Glomerular visceral epithelial cell (primary cell): Measurements from ENCODE around the gene RNF150.
"Not testable (repeated sequence)": the region's sequence is repeated elsewhere in the genome, so short reads cannot be mapped to it uniquely, and the experiment has no call there.

Experiments used
- DNase-seq: peaks from one replicate; pipeline ENCODE4 v3.0.0-alpha.2; 2016; ENCODE audit errors: extremely low spot score

RNF150 gene

GRCh38 chr4:141133146-141133998, at the start of gene RNF150:
Gene RNF150, minus strand, starts transcription at chr4:141133469.
- DNase-seq = peak; percentile 90

DNA sequence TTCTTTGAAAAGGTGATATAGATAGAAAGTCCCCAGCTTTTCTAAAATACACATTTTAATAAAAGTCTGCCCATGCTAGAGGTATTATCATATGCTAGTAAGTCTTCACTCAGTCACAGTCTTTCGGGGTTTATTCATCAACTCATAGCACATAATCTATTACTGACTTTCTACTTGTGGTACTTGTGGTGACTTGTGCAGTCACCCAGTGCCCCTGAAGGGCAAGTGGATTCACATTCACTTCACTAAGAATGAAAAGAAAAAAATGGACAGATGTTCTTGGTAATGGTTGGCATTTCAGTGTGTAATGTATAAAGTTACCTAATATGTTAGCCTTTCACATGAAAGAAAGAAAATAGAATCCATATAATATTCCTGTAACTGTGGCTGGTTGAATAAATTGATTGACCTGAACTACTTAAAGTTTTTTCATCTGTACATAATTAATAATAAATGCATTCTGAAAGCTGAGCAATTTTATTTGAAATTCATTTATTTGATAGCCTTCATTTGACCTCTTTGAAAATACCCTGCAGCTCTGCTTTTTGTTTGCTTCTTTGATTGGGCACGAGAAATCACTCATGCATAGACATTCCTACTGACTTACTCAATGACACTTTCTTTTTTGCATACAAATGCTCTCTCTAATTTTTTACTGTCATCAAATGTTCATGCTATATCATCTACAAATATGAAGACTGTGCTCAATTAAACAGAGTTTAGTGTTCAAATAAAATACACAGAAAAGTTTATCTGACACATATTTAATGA, 47.9 kb upstream of the RNF150 start:
- peak; percentile 85 for DNase-seq

- DNase-seq = no peak
These were observed 46.5 kb upstream of the RNF150 start for GRCh38 chr4:141179474-141180373.

DNA sequence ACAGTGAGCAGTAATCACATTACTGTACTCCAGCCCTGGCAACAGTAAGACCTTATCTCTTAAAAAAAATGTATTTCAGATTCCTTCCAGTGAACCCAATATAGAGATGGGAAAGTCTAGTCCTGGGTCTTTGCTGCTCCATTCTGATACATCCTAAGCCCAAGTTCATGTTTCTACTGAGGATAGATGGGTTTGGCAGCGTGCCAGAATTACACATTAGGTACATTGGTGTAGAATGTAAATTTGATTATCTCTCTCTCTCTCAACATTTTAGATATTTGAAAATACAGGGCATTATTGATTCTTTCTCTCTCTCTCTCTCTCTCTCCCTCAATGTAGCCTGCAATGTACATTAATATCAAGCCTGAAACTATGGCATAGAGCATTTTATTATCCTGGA, 43.9 kb upstream of the RNF150 start:
- no peak for DNase-seq

GRCh38 chr4:141174457-141174856, 41.2 kb upstream of the RNF150 start:
- no peak for DNase-seq

DNA sequence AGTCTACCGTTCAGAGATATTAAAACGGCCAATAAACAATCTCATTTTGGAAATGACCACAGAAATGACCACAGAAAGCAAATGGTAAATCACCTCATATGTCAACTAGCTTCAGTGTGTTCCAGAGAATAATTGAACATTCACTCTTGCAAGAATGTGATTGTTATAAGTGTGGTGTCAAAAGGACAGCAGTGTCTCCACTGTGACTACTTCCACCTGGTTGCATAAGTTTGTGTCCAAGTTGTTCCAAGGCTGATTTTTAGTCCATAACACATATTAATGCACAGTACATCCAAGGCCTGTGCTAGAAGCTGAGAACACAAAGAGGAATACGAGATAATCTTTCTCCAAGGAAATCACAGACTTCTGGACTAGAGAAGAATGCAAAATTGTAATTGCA, 37.4 kb upstream of the RNF150 start:
- no peak for DNase-seq

GRCh38 chr4:141169391-141169790, 36.1 kb upstream of the RNF150 start:
- peak; percentile 18 for DNase-seq

DNA sequence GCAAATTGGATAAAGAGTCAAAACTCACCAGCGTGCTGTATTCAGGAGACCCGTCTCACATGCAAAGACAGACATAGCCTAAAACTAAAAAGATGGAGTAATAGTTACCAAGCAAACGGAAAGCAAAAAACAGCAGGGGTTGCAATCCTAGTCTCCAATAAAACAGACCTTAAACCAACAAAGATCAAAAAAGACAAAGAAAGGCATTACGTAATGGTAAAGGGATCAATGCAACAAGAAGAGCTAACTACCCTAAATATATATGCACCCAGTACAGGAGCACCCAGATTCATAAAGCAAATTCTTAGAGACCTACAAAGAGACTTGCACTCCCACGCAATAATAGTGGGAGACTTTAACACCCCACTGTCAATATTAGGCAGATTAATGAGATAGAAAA, 31.7 kb upstream of the RNF150 start:
- not testable (repeated sequence) for DNase-seq

- DNase-seq = no peak
These were observed 25.8 kb upstream of the RNF150 start for GRCh38 chr4:141159027-141159426.

- peak; percentile 38 for DNase-seq
These were observed 24.9 kb upstream of the RNF150 start for GRCh38 chr4:141158219-141158618.

DNA sequence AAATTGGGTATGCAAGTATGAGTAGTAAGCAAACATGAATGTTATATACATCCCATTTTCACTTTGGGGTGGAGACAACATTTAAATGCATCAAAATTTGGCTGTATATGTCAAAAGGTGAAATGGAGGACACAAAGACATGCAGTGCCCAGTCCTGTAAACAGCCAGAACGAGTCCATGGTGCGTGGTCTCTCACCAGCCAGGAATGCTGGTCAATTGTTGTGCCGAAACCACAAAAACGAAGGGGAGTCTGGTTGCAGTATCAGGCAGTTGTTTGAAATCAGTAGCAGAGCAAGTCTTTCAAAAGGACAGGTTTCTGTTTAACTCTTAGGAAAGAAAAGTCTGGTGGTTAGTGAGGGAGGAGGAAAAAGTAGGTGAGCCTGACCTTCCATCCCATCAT, 22.3 kb upstream of the RNF150 start:
- DNase-seq = peak; percentile 28

DNA sequence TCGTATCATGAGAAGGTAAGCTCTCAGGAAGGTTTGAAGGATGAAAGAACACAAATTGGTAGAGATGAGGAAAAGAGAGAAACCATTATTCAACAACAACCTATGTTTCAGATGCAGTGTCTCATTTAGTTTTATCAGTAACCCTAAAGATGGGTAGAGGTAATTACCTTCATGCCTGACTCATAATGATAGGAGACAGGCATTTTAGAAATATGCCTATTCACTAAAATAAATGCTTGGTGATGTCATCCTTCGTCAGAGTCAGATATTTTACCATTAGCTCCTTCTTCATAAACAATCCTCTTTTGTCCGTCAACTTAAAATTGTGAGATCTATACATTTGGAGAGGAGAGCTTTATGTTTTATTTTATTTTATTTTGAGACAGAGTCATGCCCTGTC, 21.5 kb upstream of the RNF150 start:
- DNase-seq = no peak

DNA sequence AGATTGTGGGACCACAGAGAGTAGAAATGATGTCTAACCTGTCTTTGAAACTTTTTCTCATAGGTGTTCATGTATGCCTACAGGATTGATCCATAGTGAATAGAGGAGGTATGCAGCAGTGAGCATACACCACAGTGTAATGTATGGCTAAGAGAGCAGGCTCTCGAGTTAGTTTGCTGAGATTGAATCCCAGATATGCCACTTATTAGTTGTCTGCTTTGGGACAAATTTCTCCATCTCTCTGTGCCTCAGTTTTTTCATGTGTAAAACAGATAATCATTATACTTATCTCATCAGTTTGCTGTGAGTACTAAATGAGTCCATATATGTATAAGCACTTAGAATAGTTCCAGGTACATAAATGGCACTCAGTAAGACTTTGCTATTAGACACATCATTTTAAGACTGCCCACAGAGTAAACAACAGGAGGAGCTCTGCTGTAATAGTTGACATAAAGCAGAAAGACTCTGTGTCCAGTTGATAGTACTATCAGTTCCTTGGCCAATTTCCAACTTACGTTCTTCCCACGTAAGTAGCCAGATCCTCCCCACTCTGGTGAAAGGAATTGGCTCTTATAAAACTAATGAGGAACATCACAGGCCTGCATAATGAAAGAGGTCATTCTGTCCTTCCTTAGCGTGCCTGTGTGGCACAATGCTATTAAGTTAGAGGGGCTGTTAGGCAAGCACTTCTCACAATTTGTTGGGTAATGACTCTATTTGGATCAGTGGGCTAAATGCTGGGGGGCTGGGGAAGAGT, 20.7 kb upstream of the RNF150 start:
- DNase-seq = no peak

DNA sequence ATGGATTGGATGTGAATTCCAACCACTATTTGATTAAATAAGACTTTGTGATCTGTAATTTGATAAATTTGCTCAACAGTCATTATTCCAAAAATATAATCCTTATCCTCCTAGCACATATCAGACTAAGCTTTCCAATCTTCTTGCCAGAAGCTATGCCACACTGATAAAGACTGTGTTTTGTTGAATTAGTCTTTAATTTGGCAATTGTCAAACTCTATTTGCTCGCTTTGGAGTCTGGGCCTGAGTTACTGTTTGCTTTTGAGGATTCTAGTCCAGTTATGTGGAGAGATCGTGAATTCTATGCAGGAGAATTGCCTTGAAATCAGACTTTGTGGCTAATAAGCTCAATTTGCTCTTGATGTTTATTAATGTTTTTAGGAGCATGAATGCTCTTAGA, 10.9 kb upstream of the RNF150 start:
- DNase-seq = no peak

GRCh38 chr4:141142423-141142822, 9.2 kb upstream of the RNF150 start:
- peak; percentile 77 for DNase-seq

DNA sequence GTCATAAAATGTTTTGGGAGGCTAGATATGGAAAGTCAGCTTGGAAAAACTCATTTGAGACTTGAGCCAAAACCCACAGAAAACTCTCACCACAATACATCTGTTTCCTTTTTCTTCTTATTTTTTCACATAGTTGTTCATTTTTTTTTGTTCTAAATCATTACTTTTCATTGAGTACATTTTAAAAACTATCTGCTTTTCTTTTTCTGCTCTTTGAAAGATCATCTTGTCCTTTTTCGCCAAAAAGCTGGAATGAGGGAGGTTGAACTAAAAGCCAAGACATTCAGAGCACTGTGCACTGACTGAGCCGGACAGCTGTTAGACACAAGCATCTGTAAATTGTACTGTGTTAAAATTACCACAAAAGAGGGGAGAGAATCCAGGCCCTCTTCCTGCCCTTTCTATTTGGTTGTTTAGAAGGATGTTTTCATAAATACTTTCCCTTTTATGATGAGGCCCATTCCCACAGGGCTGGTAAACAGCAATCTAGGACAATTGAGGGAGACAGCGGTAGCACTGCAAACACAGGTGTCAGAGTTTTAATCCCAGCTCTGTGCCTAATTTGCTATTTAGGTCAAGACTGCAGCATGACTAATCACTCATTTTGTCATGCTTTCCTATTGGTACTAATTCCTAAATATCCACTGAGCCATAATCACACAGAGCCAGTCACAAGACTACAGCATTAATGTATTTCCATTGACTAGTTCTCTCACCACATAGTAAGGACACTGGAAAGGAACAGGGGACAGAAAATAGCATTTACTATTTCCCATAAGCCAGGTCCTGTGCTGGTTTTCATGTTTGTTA, 7.3 kb upstream of the RNF150 start:
- DNase-seq = no peak

GRCh38 chr4:141133999-141134995, 1.0 kb upstream of the RNF150 start:
- no peak for DNase-seq

DNA sequence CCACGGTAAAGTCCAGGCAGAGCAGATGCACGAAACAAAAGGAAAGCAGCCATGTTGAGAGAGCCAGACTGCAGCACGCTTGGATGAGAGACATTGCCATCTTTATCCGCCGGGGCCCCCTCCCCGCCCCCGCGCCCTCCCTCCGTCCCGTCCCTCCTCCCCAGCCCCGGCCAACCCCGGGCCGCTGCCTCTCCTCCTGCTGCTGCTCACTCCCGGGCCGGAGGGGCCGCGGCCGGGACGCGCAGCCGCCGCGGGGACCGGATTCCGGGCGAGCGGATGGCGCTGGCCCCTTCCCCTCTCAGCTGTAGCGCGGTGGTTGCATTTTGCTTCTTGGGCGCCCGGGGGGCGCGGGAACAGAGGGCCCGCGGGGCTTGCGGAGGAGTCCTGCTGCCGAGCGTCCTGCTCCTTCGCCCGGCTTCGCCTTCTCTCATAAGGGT, 542 bp downstream of the RNF150 start:
- no peak for DNase-seq

GRCh38 chr4:141132072-141132708, 1.1 kb downstream of the RNF150 start:
- DNase-seq = peak; percentile 48
